NB4 (cell line): Measurements from ENCODE around the gene LCT.

Experiments
- DNase-seq: peaks from one replicate; pipeline ENCODE4 v3.0.0; 2010; ENCODE audit warnings: low read depth
- H3K4me3 ChIP-seq: one replicate; pipeline ENCODE4 v1.5.1; 2011; ENCODE audit warnings: mild to moderate bottlenecking, low read depth, low read length, moderate library complexity
- MAX ChIP-seq: IDR thresholded peaks from 2 replicates; pipeline ENCODE4 v1.6.1; 2011; ENCODE audit warnings: low read depth, low read length
- MYC ChIP-seq: IDR thresholded peaks from 2 replicates; pipeline ENCODE4 v1.6.1; 2011; ENCODE audit warnings: low read depth, low read length
- POLR2A ChIP-seq: IDR thresholded peaks from 2 replicates; pipeline ENCODE4 v1.6.1; 2011; ENCODE audit warnings: mild to moderate bottlenecking; ENCODE audit not compliant: insufficient read length; ENCODE audit errors: extremely low read depth
- TF ChIP-seq, protein P1 (sequence below): IDR thresholded peaks from one replicate; pipeline ENCODE4 v1.5.1; 2012; ENCODE audit warnings: low read depth, low read length

LCT gene

DNA sequence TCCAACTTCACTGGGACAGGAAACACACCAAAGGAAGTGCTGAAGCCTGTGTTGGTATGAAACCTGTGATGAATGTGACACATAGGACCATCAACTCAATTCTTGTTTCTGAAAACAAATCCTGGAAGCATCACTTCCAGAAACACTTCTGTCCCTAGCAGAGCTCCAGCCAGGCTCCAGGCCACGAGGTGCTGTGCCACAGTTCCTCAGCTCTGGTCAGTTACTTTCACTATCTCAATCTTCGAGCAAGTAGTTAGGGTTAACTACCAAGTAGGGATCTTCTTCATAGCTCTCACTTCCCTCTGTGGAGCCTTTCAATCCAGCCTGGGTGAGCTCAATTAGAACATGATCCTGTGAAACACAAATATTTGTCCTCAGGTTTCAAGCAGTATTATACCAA lies 3.6 kb upstream of the LCT start:
- H3K4me3 ChIP-seq = no peak overlapping the region
- TF ChIP-seq MAX (no peak), MYC (no peak), POLR2A (no peak)
- TF ChIP-seq, protein P1, sequence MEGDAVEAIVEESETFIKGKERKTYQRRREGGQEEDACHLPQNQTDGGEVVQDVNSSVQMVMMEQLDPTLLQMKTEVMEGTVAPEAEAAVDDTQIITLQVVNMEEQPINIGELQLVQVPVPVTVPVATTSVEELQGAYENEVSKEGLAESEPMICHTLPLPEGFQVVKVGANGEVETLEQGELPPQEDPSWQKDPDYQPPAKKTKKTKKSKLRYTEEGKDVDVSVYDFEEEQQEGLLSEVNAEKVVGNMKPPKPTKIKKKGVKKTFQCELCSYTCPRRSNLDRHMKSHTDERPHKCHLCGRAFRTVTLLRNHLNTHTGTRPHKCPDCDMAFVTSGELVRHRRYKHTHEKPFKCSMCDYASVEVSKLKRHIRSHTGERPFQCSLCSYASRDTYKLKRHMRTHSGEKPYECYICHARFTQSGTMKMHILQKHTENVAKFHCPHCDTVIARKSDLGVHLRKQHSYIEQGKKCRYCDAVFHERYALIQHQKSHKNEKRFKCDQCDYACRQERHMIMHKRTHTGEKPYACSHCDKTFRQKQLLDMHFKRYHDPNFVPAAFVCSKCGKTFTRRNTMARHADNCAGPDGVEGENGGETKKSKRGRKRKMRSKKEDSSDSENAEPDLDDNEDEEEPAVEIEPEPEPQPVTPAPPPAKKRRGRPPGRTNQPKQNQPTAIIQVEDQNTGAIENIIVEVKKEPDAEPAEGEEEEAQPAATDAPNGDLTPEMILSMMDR = no peak
- no peak for DNase-seq

DNA sequence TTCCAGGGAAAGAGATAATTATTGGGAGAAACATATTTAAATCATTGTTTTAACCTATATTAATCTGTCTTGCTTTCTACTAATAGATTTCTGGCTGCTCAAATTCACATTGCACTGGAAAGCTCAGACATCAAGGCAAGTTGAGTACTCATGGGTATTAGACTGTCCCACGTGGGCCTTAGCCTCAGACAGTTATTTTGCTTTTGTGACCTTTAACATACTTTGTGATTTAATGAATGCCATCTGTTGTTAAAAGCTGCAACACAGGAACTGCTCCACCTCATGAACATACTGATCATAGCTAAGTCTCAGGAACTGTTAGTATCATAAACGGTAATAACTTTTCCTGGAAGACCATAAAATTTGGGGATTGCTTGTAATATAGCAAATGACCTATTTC lies 2.7 kb upstream of the LCT start:
- TF ChIP-seq MAX (no peak), MYC (no peak), POLR2A (no peak)
- TF ChIP-seq, protein P1 = no peak
- H3K4me3 ChIP-seq = no peak overlapping the region
- no peak for DNase-seq

DNA sequence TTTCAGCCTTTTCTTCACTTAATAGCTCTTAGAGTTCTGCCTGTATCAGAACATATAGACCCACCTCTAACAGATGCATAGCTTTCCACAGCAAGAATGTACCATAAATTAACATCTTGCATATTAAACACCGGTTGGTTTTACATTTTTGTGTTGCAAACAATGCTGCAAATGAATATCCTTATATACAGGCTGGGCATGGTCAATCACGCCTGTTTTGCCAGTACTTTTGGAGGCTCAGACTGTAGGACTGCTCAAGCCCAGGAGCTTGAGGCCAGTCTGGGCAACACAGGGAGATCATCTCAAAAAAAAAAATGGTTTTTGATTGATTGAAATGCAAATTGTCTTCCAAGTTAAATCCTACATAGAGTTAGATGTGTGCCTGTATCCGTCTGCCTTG lies 1.5 kb upstream of the LCT start:
- no peak overlapping the region for H3K4me3 ChIP-seq
- DNase-seq = no peak
- no peak for TF ChIP-seq MYC
- no peak for TF ChIP-seq MAX
- TF ChIP-seq POLR2A = no peak
- TF ChIP-seq, protein P1 = no peak

DNA sequence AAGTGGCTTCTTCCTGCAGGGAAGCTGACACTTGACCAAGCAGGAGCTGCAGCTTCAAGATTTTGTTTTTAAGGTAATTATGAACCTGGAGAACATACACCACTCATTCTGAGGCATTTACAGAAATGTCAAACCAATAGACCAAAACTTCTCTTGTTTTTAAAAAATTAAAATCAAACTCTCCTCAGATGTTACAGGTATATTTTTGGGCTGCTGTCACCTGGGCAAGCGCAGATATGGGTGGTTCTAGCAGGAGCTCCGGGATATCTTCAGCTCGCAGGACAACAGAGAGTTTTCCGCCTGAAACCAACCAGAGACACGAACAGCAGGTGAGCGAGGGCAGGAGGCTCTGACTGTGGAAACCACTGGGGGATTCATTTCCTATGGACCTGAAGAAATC lies 4.1 kb downstream of the LCT start:
- no peak for TF ChIP-seq MYC
- TF ChIP-seq POLR2A = no peak
- TF ChIP-seq MAX = no peak
- no peak for DNase-seq
- no peak overlapping the region for H3K4me3 ChIP-seq

GRCh38 chr2:135831180-135831812 lies 5.7 kb downstream of the LCT start:
- no peak for TF ChIP-seq POLR2A
- TF ChIP-seq, protein P1 = no peak
- no peak for TF ChIP-seq MYC
- TF ChIP-seq MAX = no peak
- DNase-seq = no peak
- no peak overlapping the region for H3K4me3 ChIP-seq

DNA sequence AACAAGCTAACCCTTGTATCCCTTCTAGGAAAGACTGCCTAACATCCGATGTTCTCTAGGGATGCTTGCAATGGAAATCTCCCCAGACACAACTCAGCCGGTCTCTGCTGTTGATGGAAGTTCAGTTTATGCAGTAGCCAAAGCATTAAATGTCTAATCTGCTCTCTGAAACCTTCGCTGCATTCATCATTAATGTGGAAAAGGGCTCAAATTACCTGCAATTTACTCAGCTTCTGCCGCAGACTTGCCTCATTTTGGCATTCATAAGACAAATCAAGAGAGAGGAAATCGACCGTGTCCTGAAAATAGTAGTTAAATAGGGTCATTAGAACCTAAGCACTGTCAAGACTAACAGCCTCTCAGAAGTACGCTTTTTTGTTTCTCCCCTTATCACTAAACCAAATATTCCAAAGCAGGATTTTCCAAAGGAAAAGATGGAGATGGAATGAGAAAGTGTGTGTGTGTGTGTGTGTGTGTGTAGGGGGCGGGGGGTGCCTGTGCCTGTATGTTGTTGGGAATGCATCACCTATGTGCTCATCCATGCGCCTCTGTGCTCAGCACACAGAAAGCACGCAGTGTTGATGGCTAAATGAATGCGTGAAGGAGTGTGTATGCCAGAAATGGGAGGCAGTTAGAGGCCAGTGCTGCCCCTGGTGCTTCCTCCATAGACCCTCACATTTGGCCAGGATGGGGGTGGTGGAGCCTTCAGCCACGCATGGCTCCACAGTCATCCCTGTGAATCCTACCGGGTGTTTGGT lies 7.4 kb downstream of the LCT start:
- TF ChIP-seq, protein P1 = no peak
- no peak for TF ChIP-seq POLR2A
- no peak for TF ChIP-seq MAX
- TF ChIP-seq MYC = no peak
- no peak overlapping the region for H3K4me3 ChIP-seq
- DNase-seq = no peak
